ENCODE measurements around the gene MADCAM1.

DNA sequence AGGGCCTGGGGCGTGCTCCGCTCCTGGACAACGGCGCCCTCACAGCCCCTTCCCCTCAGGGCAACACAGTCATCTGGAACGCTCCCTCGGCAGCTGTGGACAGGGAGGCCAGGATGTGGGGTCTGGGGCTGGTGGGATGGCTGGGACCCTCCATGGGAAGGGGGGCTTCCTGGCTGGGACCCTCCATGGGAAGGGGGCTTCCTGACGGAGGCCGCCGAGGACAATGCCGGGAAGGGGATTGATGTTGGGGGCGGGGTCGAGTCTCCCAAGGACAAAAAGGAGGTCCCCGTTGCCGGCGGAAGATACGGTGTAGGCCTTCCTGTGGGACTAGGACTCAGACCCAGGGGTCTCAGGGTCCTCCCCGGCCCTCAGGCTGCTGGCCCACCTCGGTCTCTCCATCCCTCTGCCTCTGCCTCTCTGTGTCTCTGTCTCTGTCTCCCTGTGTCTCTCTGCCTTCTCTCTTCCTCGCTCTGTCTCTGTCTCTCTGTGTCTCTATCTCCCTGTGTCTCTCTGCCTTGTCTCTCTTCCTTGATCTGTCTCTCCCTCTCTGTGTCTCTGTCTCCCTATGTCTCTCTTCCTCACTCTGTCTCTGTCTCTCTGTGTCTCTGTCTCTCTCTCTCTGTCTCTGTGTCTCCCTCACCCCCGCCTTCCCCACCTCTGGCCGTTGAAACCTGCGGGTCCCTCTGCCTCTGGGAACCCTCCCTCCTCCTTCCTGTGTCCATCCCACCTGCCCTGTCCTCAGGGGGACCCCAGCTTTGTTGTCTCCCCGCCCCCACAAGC lies 2.7 kb upstream of the MADCAM1 start:
- no peak for TF ChIP-seq CTCF (IDR thresholded peaks at IDR 0.05)
- TF ChIP-seq POLR2A (IDR thresholded peaks at IDR 0.05): no peak
- no peak for TF ChIP-seq EP300 (IDR thresholded peaks at IDR 0.05)

Measured in tibial nerve (tissue), 4 donors.